Stomach (tissue), 4 donors: ENCODE data around the gene KIR2DL1.
"Not testable (repeated sequence)": the region's sequence is repeated elsewhere in the genome, so short reads cannot be mapped to it uniquely, and the experiment has no call there.

ENCODE experiments used
- EP300 ChIP-seq: sonication (generic); formaldehyde crosslinking; IDR thresholded peaks from one replicate; pipeline ENCODE4 v1.6.1; 2017; ENCODE audit warnings: antibody characterized with exemption
- POLR2A ChIP-seq, 4 donors: fragments of 450-650 bp; IDR thresholded peaks; one replicate each; pipeline ENCODE4 v1.6.1; 2016; ENCODE audit warnings: antibody characterized with exemption in 4 of 4, control low read depth in 2 of 4, mild to moderate bottlenecking in 1 of 4, moderate library complexity in 1 of 4
- TF ChIP-seq, protein P1 (sequence below), 7 experiments: fragments of 450-650 bp in 4 of 7; fragments of 200-600 bp in 3 of 7; sonication (generic) in 3 of 7; IDR thresholded peaks; one replicate each; pipeline ENCODE4 v1.5.1; 2016 to 2019; ENCODE audit warnings: antibody characterized with exemption in 7 of 7, control low read depth in 2 of 7, mild to moderate bottlenecking in 1 of 7

- TF ChIP-seq EP300; POLR2A (IDR thresholded peaks at IDR 0.05): not testable (repeated sequence)
- TF ChIP-seq, protein P1, sequence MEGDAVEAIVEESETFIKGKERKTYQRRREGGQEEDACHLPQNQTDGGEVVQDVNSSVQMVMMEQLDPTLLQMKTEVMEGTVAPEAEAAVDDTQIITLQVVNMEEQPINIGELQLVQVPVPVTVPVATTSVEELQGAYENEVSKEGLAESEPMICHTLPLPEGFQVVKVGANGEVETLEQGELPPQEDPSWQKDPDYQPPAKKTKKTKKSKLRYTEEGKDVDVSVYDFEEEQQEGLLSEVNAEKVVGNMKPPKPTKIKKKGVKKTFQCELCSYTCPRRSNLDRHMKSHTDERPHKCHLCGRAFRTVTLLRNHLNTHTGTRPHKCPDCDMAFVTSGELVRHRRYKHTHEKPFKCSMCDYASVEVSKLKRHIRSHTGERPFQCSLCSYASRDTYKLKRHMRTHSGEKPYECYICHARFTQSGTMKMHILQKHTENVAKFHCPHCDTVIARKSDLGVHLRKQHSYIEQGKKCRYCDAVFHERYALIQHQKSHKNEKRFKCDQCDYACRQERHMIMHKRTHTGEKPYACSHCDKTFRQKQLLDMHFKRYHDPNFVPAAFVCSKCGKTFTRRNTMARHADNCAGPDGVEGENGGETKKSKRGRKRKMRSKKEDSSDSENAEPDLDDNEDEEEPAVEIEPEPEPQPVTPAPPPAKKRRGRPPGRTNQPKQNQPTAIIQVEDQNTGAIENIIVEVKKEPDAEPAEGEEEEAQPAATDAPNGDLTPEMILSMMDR (IDR thresholded peaks at IDR 0.05): not testable (repeated sequence)
These were observed 31.3 kb upstream of the KIR2DL1 start, which contains the start of gene KIR2DL3 for GRCh38 chr19:54738306-54738705.
